PC-3 (cell line): ENCODE results near the gene CCR4.

Experiments used
- EZH2 ChIP-seq: fragments of 300-600 bp; sonication (generic); IDR thresholded peaks from one replicate; pipeline ENCODE4 v1.6.1; 2017; ENCODE audit warnings: antibody characterized with exemption, mild to moderate bottlenecking, low read length; ENCODE audit not compliant: unreplicated experiment
- TF ChIP-seq, protein P1 (sequence below): fragments of 300-600 bp; sonication (generic); conservative IDR thresholded peaks from 2 replicates; pipeline ENCODE4 v1.5.1; 2017; ENCODE audit warnings: antibody characterized with exemption, low read depth, mild to moderate bottlenecking, low read length

- TF ChIP-seq, protein P1, sequence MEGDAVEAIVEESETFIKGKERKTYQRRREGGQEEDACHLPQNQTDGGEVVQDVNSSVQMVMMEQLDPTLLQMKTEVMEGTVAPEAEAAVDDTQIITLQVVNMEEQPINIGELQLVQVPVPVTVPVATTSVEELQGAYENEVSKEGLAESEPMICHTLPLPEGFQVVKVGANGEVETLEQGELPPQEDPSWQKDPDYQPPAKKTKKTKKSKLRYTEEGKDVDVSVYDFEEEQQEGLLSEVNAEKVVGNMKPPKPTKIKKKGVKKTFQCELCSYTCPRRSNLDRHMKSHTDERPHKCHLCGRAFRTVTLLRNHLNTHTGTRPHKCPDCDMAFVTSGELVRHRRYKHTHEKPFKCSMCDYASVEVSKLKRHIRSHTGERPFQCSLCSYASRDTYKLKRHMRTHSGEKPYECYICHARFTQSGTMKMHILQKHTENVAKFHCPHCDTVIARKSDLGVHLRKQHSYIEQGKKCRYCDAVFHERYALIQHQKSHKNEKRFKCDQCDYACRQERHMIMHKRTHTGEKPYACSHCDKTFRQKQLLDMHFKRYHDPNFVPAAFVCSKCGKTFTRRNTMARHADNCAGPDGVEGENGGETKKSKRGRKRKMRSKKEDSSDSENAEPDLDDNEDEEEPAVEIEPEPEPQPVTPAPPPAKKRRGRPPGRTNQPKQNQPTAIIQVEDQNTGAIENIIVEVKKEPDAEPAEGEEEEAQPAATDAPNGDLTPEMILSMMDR, result no peak
- TF ChIP-seq EZH2, result no peak
Measured at GRCh38 chr3:33004205-33004604, 52.8 kb downstream of the CCR4 start.
